GM21447 (cell line): Measurements from ENCODE around the gene PEF1.

ENCODE experiments used
- ATAC-seq: cut with Tn5 transposase; IDR thresholded peaks from one replicate; pipeline ENCODE4 v1.9.1; 2021; ENCODE audit not compliant: unreplicated experiment

The PEF1 gene, protein sequence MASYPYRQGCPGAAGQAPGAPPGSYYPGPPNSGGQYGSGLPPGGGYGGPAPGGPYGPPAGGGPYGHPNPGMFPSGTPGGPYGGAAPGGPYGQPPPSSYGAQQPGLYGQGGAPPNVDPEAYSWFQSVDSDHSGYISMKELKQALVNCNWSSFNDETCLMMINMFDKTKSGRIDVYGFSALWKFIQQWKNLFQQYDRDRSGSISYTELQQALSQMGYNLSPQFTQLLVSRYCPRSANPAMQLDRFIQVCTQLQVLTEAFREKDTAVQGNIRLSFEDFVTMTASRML

DNA sequence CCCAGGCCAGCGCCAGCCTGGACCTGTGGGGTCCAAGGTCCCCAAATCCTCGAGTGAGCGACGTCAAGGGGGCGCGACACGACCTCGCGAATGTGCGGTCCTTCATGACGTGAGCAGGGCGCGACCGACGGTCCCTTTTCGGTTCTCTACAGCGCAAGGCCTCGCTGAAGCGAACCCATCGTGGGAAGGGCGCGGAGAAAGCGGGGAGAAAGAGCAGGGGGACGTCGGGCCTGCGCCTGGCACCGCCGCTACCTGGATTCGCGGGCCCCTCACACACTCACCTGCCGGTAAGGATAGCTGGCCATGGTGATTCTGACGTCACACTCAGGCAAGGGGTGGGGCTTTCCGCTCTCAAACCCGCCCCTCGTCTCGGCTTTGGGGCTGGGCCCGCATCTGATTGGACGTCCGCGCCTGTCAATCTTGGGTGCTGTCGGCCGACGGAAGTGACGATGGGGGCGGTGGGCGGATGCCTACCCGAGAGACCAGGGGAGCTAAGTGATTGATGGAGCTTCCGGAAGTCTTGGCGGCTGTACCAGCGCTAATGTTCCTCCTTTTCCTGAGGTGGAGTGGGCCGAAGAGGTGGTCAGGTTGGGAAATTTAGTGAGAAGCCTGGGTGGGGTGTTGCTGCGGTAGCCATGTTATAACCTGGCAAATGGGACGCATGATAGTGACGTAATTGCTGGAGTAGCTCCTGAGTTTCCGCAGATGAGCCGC is at the start of gene PEF1:
Gene PEF1 (minus strand): TSS at position 317 of the 714 bp plus-strand sequence. CDS start 12 bp downstream, at position 305.
- peak; percentile 89 for ATAC-seq

DNA sequence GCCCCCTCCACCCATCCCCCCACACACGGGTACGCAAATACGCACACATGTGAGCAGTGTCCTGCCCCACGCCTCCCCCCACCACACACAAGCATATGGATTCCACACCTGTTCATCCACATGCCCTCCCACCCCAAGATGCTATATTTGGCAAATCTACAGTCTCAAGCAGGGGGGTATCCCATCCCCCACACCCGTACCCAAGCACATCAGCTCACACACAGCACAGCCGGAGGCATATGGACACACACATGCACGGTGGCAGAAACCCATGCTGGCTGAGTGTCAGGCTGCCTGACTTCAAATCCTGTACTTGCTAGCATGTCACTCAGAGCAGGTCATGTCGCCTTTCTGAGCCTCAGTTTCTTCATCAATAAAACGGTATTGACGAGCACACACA is 48.6 kb upstream of the PEF1 start:
- ATAC-seq, result no peak

DNA sequence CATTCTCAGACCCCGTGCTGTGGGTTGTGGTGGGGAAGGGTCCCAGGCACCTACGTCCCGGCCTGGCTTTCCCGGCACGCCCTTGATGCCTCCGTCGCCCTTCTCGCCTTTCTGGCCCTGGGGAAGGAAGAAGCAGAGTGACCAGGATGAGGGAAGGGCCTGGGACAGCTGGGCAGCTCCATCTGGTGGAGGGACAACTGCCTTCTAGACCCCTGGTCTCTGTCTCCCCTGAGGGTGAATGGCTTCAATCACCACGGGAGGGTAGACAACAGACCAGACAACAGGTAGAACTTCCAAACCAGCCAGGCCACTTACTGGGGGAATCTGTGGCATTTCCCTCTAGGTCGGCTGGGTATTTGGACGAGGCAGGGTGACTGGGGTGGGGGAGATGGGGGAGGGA is 47.3 kb upstream of the PEF1 start:
- no peak for ATAC-seq

DNA sequence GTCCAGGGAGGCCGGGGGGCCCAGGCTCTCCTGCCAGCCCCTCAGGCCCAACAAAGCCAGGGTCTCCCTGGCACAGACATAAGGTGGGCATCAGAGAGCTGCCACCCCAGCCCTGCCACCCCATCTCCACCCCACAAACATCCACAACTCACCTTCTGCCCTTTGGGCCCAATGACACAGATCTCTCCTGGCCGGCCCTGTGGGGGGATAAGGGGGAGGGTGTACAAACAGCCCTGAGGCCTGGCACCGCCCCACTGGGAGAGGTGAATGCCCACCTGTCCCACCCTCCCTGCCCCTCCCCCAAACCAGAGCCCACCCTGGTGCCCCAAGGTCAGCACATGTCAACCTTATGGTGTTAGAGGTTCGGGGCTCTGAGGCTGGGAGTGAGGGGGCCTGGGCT is 46.8 kb upstream of the PEF1 start:
- ATAC-seq, result no peak

DNA sequence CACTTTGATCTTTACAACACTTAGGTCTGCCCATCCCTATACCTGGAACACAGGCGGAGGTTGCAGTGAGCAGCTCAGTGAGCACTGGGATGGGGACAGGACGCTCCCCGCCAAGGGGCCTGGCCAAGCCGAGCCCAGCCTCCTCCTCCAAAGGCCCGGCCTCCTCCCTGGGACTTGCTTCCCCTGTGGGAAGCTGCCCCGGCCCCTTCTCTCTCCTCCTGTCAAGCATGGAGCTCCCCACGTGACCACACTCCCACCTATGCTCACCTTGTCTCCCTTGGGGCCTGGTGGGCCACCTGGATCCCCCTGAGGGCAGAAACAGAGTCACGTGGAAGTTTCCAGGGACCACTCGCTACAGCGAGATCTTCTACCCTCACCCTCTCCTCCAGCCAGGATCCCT is 46.2 kb upstream of the PEF1 start:
- ATAC-seq, result no peak

DNA sequence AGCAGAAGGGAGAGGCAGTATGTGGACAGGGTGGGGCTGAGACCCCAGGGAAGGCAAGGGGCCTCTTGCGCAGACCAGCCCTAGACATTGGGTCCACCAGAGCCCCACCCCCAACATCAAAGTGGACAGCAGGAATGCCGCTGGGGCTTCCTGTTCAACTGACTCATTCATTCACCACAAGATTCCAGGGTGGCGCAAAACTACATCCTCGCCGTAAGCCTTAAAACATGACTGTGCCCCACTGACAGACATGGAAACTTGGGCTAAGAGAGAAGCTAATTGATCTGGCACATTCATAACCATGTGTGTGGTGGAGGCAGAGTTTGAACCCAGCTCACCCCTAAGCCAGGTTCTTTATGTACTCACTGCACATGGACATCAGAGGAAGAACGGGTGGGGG is 45.2 kb upstream of the PEF1 start:
- ATAC-seq, result no peak

DNA sequence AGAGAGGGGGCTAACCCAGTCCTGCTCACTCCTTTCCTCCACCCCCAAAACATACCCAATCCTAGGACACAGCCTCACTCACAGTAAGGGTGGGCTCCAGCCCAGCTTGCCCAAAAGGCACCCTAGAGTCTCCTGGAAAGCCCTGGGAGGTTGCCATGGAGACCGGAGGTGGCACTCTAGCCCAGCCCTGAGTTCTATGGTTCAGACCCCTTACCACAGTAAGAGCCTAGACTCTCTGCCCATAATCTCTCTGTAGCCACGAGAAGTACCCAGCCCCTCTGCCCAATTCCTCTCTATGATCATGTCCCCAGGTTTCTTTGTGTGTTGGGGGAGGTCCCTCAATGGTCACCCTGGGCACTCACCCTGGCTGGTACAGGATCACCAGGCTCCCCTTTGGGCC is 44.7 kb upstream of the PEF1 start:
- no peak for ATAC-seq

DNA sequence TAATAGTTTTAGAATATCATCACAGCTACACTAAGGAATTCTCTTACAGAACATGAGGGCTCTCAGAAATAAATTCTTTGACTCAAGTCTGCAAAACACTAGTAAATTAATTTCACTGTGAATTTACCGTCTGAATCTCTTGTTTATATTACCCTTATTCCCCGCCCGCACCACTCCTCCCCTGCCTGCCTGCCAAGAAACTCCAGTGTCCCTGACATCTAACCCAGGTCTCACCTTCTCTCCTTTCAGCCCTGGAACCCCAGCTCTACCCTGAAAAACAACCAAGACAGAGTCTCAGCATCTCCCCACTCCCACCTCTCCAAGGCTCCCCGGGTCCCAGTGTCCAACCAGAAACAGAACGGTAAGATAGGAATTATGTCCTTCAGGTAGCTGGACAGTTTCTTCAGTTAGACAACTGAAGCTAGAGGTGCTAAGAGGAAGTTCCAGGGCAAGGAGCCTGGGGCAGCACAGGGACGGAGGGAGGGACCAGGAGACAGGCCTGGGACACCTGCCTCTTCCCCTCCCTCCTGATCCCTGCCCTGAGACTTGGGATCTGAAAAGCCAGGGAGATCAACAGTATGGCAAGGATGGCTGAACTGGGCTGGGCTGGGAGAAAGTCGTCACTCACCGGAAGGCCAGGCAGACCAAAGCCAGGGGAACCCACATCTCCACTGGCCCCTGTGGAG is 43.7 kb upstream of the PEF1 start:
- no peak for ATAC-seq

DNA sequence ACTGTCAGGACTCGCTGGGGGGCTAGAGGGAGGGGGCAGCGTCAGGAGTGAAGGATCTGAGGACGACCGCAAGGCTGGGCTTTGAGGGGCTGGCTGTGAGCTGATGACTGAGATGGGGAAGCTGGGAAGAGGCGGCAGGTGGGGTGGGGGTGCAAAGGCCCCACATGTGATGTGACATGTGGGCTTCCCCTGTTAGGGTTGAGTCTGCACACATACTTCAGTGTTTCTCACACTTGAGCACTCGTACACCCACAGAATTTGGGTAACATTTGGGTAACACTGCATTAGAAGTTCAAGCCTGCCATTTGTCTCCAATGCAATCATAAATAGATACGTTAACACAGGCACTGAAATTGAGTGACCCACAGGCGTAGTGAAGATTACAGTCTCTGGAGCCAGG is 42.9 kb upstream of the PEF1 start:
- no peak for ATAC-seq

DNA sequence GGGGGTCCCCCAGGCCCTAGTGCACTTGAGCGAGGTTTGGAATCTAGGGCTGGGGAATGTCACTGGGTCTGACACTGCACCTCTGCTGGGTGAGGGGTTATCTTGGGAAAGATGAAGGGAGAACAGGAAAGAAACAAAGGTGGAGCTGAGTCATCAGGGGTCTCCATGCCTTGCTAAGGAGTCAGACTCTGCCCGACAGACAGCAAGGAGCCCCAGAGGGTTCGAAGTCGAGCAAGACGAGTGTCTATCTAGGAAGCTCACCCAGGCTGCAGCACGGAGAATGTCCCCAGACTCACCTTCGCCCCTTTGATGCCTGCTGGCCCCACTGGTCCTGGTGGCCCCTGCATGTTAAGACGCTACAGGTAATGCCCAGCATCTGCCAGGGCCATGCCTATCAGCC is 41.1 kb upstream of the PEF1 start:
- ATAC-seq, result no peak

DNA sequence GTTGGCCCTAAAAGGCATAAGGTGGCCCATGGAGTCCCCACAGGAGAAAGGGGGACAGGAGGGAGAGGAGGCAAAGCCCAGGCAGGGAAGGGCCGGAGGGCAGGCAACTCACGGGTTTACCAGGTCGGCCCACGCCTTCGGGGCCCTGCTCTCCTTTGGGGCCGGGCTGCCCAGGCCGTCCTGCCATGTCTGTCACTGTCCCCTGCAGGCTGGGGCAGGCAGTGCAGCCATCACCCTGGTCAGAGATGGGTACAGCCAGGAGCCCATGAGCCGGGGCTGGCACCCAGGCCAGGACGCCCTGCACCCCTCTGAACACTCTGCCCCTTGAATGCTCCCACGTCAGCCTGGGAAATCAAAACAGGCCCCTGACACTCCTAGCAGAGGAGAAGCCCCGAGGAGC is 39.3 kb upstream of the PEF1 start:
- no peak for ATAC-seq

DNA sequence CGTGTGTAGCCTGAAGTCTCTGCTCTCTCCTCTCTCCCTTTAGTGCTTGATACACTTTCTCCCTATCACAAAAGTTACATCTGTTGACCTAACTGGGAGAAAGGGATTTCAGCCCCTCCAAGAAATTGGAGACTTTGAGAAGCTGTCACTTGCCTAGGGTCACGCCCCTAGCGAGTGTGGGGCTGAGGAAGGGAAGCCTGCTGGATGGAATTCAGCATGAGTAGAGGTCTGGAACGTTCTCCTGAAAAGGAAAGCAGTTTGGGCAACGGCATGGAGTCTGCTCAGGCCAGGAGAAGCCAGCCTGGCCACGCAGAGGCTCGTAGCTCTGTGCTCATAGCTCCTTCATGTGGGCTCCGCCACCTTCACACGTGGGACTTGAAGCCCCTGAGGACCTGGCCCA is 36.7 kb upstream of the PEF1 start:
- no peak for ATAC-seq

DNA sequence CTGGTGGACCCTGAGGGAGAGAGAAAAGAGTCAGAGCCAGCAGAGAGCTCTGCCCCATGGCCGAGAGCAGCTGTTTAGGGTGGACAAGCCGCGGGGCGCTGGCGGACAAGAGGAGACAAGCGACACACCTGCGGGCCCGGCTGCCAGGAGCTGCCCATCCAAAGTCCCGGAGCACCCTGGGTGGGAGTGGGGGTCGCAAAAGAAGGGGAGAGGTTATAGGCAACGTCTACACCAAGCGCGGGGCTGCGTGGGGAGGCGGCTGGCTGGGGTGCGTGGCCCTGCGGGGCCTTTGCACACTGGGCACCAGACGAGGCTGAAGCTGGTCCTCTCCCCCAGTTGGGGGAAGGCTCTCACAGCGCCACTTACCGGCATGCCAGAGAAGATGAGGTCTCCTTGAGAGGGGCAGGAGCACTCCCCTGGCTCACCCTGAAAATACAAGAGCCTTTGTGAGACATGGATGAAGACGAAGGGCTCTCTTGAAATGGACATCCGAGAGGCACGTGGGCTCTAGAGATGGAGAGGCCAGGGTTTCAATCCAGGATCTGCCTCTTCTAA is 35.1 kb upstream of the PEF1 start:
- ATAC-seq, result no peak

DNA sequence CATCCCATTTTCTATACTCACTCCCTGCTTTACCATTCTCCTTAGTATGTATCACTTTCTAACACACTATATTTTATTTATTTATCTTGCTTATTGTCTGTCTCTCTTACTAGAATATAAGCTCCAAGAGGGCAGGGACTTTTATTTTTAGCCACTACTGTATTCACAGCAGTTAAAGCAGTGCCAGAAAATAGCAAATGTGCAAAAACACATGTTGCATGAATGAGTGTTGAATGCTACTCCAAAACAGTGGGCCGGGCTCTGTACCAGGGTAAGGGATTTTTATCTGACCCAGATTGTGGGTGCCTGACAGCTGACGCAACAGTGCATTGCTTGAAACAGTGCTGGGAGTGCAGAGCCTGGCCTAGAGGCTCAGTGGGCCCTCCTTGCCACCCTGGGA is 34.4 kb upstream of the PEF1 start:
- ATAC-seq, result no peak

DNA sequence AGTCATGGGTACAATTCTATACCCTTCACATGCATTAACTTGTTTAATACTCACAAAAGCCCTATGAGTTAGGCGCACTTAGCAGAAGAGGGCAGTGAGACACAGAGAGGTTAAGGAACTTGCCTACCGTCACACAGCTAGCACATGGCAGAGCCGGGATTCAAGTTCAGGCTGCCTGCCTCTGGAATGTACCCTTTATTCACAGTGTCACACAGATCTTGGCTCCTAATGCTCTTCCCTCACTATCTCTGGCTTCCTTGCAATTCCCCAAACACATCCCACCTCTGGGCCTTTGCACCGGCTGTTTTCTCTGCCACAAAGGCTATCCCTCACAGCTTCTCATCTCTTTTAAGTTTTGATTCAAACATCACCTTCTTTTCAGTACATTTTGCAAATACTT is 34.0 kb upstream of the PEF1 start:
- no peak for ATAC-seq

DNA sequence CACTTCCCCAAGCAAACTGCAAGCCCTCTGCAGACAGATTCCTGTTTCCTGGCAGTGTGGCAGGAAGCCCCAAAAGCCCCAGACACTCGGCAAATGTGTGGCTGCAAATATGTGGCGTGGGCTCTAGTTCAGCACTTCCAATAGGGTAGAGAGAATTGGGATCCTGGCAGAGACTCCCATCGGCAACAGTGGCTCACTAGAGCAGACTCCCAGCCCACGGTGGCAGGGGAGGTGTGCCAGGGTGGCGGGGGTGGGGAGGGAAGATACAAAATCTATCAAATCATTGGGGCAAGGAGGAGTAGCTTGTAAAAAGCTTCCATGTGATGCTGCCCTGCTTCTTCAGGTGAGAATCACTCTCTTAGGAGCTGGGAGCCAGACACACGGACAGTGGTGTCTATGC is 33.3 kb upstream of the PEF1 start:
- no peak for ATAC-seq

DNA sequence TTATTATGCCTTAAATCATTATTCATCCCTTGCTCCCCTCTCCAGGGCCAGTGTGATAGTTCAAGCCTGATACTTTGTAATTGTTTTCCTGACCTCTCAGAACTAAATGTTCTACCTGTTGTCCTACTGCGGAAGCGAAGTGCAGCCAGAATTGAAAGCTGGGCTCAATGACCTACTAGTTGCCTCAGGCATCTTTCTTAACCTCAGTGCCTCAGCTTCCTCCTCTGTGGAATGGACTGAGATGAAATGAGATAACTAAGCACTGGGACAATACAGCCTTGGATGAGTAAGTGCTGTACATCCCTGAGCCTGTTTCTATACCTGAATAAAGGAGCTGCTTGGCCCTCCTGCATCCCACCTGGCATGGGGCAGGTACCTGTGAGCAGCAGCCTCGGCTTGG is 32.7 kb upstream of the PEF1 start:
- no peak for ATAC-seq

DNA sequence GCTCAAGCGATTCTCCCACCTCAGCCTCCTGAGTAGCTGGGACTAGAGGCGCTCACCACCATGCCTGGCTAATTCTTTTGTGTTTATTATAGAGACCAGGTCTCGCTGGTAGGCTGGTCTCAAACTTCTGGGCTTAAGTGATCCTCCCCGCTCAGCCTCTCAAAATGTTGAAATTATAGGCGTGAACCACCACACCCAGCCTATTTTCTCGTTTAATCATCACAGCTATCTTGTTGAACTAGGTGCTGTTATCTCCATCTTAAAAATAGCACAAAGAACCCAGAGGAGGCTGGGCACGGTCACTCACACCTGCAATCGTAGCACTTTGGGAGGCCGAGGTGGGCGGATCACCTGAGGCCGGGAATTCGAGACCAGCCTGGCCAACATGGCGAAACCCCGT is 31.1 kb upstream of the PEF1 start:
- ATAC-seq, result no peak

DNA sequence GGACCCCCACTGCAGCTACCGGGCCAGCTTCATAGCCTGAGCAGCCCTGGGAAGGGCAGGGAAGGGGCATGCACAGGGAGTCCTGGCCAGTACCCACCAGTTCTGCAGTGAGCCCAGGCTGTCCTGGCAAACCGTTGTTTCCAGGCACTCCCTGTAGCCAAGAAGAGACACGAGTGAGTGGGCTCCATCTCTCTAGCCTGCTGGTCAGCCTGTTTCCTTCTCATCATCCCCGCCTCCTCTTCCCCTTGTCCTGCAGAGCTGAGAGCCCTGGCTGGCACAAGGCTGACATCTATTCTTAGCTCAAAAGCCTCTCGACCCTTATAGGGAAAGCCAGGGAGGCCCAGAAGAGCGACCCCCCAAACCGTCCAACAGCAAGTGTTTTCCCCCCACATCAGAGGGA is 30.5 kb upstream of the PEF1 start:
- ATAC-seq, result no peak

DNA sequence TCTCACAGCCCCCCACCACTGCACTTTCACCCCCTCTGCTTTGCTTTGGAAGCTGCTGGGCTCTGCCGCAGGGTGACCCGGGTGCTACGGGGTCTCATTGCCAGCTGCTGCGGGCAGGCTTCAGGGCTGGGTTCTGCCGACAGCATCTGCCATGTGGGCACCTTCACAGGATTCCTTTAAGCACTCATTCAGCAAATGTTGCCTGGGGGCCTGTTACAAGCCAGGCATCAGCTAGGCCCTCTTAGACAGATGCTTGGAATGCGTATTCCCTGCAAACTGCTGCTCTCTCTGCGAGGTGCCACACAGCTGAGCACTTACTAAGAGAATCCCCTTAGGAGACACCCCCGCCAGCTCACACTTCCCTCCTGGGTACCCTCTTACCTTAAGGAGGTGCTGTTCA is 29.9 kb upstream of the PEF1 start:
- no peak for ATAC-seq

DNA sequence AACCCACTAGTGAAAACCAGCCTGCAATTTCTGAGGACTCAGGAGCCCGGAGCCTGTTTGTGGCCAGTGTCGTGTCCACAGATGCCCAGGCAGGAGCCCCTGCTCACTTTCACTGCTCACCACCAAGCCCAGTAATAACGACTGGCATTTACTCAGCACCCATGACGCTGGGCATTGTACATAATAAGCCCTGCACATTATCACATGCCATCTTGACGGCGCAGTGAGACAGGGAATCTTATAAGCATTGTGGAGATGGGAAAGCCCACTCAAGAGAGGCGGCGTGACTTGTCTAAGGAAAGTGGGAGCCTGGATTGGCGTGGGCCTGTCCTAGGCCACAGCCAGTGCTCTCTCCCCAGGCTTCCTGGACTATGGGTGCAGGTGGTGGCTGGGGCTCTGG is 28.8 kb upstream of the PEF1 start:
- ATAC-seq, result no peak

DNA sequence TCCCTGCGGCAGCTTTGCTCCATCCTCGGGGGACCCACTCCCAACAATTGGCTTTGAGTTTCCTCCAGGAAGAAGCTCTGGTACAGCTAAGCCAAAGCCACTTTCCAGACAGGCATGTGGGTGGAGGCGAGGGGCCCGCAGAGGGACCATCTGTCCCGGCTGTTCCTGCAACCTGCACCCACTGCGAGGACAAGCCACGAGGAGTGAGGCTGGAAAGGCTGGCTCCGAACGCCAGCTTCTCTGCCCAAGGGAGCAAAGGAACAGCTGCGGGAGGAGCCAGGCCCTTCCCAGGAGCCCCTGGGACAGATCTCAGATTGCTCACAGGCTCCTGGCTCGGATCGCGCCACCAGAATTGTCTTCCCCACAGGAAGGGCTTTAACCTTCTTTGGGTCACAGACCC is 28.3 kb upstream of the PEF1 start:
- ATAC-seq, result no peak
